WI38 (cell line): ENCODE data around the gene PNMA6A.
"Not testable (repeated sequence)": the region's sequence is repeated elsewhere in the genome, so short reads cannot be mapped to it uniquely, and the experiment has no call there.

Source experiments
- H3K4me3 ChIP-seq: 2 replicates; pipeline ENCODE4 v1.5.1; 2011; ENCODE audit warnings: low read depth, mild to moderate bottlenecking, control low read depth, low read length
- TF ChIP-seq, protein P1 (sequence below): IDR thresholded peaks from 2 replicates; pipeline ENCODE4 v1.5.1; 2012; ENCODE audit warnings: low read depth, mild to moderate bottlenecking, control low read depth, low read length

Gene PNMA6A

DNA sequence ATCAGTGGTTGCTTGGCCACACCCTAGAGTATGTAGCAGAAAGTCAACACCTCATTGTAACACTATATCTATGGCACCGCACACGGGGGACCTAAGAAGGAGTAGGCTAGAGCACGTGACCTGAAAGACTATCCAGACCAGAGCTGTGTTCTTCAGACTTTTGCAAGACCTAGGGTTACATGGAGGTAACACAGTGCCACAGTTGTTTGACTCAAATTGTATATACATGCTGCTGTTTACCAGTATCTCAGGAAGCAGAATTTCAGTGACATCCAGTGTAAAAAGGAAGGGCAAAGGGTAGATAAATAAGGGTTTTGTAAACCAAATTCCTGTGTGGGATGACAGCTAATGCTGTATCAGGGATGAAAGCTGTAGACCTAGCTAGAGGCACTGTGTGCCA, 30.2 kb downstream of the PNMA6A start:
- no peak overlapping the region for H3K4me3 ChIP-seq
- TF ChIP-seq, protein P1, sequence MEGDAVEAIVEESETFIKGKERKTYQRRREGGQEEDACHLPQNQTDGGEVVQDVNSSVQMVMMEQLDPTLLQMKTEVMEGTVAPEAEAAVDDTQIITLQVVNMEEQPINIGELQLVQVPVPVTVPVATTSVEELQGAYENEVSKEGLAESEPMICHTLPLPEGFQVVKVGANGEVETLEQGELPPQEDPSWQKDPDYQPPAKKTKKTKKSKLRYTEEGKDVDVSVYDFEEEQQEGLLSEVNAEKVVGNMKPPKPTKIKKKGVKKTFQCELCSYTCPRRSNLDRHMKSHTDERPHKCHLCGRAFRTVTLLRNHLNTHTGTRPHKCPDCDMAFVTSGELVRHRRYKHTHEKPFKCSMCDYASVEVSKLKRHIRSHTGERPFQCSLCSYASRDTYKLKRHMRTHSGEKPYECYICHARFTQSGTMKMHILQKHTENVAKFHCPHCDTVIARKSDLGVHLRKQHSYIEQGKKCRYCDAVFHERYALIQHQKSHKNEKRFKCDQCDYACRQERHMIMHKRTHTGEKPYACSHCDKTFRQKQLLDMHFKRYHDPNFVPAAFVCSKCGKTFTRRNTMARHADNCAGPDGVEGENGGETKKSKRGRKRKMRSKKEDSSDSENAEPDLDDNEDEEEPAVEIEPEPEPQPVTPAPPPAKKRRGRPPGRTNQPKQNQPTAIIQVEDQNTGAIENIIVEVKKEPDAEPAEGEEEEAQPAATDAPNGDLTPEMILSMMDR, result no peak

DNA sequence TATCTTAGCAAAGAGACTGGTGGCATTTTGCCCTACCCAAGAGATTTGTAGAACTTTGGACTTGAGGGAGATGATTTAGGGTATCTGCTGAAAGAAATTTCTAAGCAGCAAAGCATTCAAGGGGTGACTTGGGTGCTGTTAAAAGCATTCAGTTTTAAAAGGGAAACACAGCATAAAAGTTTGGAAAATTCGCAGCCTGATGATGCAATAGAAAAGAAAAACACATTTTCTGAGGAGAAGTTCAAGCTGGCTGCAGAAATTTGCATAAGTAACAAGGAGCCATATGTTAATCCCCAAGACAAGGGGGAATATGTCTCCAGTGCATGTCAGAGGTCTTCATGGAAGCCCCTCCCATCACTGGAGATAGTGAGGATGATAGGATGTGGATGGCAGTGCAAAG, 32.7 kb downstream of the PNMA6A start:
- not testable (repeated sequence) for H3K4me3 ChIP-seq

DNA sequence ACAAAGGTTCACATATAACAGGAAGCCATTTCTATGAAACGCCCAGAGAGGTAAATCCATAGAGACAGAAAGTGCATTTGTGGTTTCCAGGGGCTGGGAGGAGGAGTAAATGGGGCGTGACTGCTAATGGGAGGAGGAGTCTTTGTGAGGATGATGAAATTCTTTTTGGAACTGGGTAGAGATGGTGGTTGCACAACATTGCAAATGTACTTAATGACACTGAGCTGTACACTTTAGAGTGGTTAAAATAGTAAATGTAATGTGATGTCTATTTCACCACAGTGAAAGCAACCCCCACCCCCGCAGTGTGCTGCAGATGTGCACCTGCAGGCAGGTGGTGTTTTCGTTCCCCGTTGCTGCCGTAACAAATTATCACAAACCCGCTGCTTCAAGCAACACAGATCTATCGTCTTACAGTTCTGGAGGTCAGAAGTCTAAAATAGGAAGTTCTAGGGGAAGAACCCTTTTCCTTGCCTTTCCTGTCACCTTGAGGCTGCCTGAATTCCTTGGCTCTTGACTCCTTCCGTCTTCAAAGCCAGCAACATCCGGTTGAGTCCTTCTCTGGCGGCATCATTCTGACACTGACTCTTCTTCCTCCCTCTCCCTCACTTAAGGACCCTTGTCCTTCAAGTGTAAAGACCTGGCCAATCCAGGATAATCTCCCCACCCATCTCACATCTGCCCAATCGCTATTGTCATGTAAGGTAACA, 34.0 kb downstream of the PNMA6A start:
- not testable (repeated sequence) for H3K4me3 ChIP-seq

DNA sequence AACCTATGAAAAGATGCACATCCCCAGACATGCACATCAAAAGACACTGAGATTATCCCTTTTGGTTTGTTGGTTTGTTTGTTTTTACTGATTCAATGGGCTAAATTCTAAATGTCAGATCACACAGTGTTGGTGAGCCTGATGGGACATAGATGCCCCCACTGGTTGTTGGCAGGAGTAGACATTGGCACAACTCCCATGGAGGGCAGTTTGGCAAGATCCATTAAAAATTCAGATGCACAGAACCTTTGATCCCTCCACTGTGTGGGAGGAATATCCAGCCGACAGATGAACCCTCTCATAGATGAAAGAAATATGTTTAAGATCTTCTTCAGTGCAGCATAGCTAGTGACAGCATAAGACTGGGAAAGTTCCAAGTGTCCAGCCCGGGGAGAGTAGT, 38.5 kb downstream of the PNMA6A start:
- not testable (repeated sequence) for H3K4me3 ChIP-seq

DNA sequence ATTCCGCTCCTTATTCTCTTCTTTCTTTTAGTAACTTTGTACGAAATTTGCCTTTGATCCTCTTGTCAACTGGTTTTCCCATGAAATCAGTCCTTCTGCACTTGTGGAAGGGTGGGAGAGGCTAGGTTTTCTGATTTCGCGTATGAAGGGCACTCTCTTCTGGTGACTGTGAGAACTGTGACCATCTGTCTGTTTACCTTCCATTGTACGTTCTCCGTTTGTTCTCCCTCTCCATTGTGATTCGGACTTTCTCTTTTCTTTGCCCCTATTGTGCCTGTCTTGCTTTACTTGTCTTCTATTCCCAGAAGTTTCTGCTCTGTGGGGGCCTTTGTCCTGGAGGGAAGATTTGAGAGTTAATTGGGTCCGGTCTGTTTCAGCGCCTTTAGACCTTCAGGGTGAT, 41.6 kb downstream of the PNMA6A start:
- H3K4me3 ChIP-seq, result not testable (repeated sequence)

DNA sequence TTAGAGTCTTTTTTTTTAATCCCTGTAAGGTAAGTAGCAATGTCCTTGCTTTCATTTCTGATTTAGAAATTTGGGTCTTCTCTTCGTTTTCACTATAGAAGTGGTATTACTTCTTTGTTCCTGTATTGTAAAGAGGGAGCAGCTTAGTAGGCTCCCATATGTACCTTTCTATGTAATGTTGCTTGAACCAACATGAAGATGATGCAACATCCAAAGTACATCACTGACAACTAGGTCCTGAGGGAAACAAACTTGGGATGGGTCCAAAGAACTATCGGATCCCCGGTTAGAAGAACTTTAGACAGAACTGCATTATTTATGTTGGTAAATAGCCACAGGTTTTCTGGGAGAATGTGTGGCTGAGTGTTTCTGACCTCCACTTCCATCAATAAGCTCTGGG, 45.5 kb downstream of the PNMA6A start:
- H3K4me3 ChIP-seq, result not testable (repeated sequence)

DNA sequence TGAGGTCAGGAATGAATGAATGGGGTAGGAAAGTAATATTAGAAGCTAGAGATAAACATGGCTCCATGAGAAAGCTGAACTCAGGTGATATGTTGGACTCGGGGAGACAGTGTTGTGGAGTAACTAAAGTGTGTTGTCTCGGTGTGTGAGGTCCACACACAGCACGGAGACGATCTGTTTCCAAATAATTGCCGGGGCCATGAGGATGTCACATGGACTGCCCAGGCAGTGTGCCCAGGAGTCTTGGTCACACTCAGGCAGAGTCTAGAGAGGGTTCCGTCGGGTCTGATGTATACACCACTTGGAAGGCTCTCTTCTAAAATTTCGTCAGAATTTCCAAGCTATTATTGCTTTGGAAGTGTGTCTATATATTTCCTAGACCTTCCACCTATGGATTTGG, 48.0 kb downstream of the PNMA6A start:
- H3K4me3 ChIP-seq, result not testable (repeated sequence)

DNA sequence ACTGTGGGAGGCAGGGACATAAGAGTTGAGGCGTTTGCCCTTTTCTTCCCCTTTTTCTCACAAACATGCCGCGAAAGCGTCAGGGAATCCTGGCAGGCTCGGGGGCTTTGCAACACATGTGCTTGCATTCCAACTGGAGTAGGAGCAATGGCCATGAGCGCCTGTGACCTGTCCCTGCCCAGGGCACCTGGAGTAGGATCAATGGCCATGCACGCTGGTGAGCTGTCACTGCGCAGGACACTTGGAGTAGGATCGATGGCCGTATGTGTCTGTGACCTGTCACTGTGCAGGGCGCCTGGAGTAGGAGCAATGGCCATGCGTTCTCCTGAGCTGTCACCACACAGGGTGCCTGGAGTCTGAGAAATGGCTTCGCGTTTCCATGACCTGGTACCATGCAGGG, 51.2 kb downstream of the PNMA6A start:
- H3K4me3 ChIP-seq, result not testable (repeated sequence)
